Medulla oblongata (tissue), 1 donor: ENCODE data around the gene NOB1.
"Not testable (repeated sequence)": the region's sequence is repeated elsewhere in the genome, so short reads cannot be mapped to it uniquely, and the experiment has no call there.

Experiments
- DNase-seq: peaks from one replicate; pipeline ENCODE4 v3.0.0-alpha.2; 2015; ENCODE audit errors: extremely low spot score

Gene NOB1

DNA sequence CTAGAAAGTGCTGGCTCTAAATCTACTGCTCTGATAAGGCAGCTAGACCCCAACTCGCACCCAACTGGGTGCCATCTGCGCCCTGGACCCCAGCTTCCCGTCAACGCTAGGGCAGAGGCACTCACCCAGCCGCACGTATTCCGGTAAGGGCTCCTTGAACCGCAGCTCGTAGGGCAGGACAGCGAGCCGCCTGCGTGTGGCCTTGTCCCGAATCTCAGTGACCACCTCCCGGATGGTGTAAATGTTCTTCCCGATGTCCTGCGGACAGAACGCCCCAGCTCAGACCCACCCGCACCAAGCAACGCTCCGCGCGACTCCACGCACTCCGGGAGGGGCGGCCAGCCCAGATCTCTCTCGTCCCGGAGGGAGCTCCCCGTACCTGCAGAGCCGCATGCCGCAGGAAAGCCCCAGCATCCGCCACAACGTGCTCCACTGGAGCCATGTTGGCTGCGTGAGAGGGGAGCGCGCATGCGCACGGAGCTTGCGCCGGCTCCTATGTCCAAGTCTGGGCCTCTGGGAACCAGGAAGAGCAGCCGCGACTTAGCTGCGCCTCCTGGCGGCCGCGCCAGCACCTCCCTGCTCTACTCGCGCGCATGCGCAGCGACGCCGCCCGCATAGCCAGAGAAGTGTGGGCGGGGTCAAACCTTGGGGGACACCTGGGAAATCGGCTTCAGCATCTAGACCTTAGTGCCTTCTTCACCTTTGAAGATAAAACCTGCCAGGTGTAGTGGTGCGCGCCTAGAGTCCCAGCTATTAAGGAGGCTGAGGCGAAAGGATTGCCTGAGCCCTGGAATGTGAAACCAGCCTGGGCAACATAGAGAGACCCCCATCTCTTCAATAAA lies at the start of gene NOB1:
Gene NOB1 (minus strand): TSS at position 458 of the 842 bp plus-strand sequence. CDS start 16 bp downstream, at position 442.
- DNase-seq: peak; percentile 98

DNA sequence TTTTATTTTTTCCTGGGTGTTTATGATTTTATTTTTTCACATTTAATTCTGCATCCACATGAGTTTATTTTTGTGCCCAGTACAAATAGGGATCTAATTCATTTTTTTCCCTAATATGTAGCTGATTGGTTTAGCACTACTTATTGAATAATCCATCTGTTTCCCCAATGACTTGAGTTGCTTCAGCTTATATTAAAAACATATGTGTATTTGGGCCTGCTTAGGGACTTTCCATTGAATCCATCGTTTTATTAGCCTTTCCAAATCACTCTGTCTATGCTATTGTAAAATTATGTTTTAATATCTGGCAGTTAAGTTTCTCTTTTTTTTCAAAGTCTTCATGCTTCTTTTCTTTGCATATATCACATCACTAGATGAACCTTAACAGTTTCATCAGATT lies 49.6 kb upstream of the NOB1 start:
- no peak for DNase-seq

DNA sequence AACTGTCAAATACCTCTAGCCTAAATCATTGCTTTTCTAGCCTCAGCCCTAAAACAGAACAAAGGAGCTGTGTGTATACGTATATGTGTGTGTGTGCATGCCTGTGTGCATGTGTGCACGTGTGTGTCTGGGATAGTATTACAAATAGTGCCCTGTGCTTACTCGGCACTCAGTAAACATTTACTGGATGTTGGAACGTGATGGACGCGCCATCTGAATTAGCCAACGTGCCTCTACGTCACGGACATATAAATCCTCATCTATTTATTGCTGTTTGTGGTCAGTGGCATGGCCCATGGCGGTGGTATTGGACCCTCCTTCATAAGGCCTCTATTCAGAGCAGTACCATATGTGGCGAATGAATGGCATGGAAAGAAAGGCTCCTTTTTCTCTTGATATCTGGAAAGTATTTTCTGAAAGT lies 44.9 kb upstream of the NOB1 start:
- DNase-seq: peak; percentile 30

DNA sequence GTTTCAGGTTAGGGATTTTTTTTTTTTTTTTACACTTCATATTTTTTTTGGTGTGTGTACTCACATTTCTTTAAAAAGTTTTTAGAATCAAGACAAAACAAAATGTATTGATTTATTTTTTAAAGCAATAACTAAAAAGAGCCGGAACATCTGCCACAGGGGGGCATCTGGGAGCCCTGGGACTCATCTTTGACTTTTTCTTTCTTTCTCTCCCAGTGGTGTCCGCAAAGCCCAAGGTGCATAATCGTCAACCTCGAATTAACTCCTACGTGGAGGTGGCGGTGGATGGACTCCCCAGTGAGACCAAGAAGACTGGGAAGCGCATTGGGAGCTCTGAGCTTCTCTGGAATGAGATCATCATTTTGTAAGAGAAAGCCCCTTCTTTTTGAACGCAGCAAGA lies 43.7 kb upstream of the NOB1 start:
- DNase-seq: peak; percentile 74

DNA sequence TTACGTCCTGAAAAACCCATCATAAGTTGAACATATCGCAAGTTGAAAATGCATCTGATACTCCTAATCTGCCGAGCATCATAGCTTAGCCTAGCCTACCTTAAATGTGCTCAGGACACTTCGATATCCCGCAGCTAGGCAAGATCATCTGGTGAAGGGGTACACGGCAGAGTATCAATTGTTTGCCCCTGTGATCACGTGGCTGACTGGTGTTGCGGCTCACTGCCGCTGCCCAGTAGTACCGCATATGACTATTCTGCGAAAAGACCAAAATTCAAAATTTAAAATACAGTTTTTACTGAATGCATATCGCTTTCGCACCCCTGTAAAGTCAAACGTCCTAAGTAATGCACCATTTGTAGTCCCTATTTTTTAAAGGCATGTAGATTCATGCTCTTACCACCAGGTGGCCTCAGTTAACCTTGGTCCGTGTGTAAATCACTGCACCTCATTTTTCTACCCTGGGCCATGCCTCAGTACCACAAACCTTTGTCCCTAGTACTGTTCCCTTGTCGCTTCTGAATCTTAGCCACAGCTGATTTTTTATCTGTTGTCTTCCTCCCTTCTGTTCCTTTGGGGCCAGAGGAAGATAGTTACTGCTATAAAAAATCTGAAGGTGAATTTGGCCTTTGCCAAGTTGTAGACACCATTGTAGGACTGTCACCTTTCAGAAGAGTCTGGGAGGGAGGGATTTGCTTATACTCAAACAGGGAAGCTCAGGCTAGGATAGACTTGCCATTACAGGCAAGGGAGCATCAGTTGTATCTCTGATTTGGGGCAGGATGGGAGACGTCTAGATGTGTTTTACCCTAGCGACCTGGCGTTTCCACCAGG lies 41.8 kb upstream of the NOB1 start:
- peak; percentile 93 for DNase-seq

DNA sequence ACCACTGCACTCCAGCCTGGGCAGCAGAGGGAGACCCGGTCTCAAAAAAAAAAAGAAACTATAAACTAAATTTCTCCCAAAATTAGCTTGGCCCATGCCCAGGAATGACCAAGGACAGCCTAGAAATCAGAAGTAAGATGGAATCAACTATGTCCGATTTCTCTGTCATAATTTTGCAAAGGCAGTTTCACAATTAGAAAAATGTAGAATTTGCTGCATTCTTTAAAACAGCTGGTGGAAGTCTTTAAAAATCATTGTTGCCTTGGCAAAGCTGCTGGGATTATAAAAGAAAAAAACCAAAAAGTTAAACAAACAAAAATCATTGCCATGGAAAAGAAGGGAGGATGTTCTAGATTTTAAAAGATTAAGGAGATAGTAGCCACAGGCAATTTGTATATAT lies 39.8 kb upstream of the NOB1 start:
- no peak for DNase-seq

DNA sequence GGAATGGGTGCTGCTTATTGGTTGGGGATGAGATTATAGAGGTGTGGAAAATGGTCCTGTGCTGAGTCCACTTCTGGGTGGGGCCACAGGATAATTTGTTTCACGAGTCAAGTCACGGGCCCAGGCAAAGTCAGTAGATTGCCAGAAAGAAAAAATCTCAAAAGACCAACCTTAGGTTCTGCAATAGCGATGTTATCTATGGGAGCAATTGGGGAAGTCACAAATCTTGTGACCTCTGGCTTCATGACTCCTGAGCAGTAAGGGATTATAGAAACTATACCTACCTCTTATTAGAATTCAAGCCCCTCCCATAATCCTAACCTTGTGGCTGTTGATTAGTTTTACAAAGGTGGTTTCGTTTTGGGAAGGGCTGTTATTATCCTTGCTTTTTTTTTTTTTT lies 38.8 kb upstream of the NOB1 start:
- DNase-seq: no peak

DNA sequence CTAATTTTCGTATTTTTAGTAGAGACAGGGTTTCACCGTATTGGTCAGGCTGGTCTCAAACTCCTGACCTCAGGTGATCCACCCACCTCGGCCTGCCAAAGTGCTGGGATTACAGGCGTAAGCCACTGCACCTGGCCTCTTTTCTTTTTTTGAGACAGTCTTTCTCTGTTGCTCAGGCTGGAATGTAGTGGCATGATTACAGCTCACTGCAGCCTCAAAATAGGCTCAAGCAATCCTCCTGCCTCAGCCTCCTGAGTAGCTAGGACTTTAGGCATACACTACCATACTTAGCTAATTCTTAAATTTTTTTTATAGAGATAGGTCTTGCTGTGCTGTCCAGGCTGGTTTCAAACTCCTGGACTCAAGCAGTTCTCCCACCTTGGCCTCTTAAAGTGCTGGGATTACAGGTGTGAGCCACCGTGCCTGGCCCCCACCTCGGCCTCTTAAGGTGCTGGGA lies 36.7 kb upstream of the NOB1 start:
- DNase-seq: not testable (repeated sequence)

DNA sequence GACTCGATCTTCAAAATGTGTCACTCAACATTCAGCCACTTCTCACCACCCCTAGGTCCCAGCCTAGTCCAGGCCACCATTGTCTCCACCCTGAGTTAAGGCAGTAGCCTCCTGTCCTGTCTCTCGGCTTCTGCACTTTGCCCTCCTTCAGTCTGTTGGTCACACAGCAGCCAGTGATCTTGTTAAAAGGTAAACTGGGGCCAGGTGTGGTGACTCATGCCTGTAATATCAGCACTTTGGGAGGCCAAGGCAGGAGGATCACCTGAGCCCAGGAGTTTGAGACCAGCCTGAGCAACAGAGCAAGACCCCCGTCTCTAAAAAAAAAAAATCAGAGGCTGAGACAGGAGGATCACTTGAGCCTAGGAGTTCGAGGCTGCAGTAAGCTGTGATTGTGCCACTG lies 33.2 kb upstream of the NOB1 start:
- DNase-seq: no peak

DNA sequence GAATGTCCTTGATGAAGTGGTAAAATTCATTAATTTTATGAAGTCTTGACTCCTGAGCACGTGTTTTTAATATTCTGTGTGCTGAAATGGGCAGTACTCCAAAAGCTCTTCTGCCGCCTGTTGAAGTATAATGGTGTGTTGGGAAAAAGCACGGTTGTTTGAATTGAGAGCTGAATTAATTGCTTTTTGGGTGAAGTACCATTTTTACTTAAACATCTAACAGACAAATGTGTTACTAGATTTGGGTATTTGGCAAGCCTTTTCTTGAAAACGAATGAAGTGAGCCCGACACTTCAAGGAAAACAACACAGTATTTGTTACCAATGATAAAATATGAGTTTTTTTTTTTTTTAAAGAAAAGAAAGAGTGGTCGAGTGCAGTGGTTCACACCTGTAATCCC lies 29.9 kb upstream of the NOB1 start:
- DNase-seq: no peak

DNA sequence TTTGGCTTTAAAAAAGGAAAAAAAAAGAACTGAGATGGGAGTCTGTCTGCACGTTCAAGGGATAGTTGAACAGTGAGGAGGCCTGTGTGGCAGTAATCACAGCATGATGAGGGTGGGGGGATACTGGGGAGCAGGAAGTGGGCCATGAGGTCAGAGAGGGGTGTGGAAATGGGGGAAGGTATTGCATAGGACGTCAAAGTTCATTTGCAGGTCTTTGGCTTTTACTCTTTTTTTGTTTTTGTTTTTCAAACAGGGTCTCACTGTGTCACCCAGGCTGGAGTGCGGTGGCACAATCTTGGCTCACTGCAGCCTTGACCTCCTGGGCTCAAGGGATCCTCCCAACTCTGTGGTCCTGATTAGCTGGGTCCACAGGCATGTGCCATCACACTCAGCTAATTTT lies 26.4 kb upstream of the NOB1 start:
- no peak for DNase-seq

DNA sequence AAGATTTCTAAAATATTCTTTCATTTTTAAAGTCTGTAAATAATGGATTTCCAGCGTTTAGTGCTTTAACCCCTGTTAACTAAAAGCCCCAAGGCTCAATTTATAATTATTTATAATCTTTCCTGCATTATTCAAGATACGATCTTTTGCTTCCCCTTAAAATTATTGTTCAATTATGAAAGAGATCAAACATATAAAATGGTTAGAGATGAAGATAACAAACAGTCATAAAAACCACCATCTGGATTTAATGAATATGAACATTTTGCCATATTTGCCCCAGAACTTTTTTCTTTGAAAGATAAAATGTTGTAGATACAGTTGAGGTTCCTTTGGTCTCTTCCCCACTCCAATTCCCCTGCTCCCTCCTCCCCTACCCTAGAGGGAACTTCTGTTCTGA lies 25.0 kb upstream of the NOB1 start:
- DNase-seq: no peak

DNA sequence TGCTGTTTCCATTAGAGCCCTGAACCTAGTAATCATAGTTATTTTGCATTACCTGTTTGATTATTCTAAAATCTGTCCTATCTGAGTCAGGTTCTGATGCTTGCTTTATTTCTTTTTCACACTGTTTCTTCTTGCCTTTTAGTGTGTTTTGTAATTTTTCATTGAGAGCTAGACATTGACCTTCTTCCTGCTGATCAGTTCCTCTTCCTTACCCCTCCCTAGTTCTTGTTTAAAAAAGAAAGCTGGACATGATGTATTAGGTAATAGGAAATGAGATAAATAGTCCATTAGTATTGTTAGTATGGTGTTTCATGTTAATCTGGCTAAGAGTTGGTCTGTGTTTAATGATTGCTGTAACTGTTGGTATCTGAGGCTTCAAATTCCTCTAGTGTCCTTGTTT lies 20.8 kb upstream of the NOB1 start:
- no peak for DNase-seq

DNA sequence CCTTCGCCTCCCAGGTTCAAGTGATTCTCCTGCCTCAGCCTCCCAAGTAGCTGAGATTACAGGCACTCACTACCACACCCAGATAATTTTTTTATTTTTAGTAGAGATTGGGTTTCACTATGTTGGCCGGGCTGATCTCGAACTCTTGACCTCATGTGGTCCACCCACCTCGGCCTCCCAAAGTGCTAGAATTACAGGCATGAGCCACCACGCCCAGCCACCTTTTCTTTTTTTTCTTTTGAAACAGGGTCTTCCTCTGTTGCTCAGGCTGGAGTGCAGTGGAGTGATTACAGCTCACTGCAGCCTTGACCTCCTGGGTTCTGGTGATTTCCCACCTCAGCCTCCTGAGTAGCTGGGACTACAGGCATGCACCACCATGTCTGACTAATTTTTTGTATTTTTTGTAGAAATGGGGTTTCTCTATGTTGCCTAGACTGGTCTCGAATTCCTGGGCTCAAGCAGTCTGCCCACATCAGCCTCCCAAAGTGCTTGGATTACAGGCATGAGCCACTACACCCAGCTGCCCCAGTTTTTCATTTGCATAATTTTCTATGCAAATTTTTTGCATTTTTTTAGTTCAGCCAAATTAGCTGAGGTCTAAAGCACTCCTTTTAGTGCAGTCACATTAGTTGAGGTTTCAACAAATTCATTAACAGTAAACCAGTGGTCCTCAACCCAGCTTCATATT lies 18.7 kb upstream of the NOB1 start:
- no peak for DNase-seq

DNA sequence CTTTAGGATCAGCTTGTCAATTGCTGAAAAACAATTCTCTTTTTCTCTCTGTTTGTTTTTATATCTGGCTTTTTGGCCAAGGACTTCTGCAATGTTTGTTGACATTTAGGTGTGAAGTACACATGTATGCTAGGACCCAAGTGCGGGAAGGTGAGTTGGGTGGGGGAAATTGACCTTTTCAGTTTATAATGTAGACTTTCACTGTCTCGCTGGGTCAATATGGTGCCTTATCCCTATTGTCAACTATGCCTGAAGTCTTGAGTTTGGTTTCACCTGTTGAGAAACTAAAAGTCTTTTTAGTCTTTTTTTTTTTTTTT lies 16.9 kb upstream of the NOB1 start:
- no peak for DNase-seq

DNA sequence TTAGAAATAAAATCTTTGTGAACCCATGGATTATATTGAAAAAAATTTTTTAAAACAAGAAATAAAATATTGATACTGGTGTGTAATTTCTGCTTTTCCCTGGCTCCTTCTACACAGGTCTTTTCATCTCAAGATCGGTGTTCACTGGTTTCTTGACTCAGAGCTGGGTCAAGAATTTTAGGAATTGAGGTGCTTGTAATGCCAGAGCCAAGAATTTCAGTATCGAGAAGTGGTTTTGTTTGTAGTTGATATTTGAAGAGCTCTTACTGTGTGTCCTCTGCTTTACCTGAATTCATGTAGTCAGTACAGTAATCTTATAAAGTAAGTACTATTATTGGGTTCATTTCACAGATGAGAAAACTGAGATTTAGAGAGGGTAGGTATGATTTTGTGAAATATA lies 14.7 kb upstream of the NOB1 start:
- DNase-seq: no peak

DNA sequence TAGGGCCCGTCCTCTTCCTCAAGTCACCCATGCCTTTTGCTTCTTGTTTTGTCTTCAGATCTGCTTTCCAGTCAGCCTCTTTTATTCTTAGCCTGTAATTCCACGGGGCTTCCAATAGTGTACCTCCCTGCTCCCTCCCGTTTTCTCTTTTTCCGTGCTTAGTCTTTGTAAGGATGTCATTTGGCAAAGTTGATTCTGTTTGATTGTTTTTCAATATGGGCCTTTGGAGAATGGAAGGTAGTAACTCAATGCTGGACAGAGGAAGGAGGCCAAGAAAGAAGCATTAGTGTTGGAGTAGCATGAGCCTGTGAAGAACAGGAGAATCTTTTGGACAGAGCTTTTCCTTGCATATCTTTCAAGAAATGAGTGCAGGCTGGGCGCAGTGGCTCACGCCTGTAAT lies 13.9 kb upstream of the NOB1 start:
- no peak for DNase-seq

DNA sequence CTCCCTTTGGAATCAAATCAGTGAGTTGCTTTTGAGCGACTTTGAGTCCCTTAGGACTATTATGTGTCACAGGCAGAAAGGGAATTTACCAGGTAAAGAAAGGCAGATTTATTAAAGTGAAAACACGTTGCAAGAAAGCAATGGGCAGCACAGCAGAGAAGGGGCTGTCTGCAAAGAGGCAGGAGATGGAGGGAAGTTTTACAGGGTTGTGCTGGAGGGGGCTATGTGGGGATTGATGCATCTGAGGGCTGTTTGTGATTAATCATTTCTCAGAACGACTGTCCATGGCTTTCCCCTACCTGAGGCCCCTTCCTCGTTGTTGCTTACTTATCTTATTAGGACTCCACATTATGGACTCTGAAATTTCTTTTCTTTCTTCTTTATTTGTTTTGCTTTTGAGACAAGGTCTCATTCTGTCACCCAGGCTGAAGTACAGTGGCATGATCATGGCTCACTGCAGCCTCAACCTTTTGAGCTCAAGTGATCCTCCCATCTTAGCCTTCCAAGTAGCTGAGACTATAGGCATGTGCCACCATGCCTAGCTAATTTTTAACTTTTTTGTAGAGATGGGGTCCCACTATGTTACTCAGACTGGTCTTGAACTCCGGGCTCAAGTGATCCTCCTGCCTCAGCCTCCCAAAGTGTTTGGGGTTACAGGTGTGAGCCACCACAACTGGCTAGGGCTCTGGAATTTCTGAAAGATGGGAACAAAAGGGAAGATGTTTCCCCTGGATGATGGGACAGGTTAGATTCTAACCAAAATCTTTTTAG lies 12.9 kb upstream of the NOB1 start:
- DNase-seq: no peak

DNA sequence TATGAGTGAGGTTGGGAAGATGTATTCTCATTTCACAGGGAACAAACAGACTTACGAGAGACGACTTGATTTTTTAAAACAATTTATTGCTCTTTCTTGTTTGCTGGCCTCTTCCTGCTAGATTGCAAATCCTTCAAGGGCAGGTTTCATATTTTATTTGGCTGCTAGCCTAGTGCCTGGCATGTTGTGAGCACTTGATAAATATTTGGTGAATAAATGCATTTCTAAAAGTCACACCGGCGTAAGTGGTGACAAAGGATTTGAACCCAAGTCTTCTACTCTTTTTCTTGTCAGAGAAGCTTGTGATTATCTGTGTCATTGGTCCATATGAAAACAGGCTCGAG lies 8.8 kb upstream of the NOB1 start:
- no peak for DNase-seq

DNA sequence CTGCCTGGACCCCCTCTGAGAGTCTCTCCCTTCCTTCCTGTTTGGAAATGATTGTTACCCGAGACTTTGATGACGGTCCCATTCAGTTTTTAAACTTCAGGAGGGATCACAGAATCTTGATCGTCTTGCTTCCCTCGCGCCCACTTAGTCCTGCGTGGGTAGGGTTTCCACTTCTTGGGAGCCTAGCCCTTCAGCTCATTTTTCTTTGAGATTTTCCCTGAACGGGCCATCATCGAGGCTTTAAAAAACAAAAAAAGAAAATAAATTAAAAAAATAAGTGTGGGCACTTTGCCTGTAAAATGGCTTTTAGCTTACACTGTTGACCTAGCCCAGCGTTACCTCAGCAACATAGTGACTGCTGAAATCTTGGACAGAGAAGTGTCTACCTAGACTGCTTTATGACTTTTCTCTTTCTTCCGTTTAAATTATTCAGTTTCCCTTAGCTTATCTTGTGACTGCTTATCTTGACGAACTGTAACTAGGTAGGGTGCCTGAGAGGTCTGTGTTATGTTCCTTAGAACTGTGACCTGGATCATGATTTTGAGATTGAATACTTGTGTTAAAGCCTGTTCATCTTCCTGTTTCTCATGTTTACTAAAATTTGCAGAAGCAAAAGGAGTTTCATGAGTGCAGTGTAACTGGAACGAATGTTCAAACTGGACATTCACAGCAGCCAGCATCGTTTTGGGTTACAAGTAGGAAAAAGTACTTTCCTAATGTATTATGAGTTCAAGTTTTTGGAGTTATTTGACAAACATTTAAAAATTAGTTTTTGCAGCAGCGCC lies 8.3 kb upstream of the NOB1 start:
- DNase-seq: peak; percentile 30
